ENCODE results near the gene ARL6IP5. TPM values are rescaled to one million over a fixed set of nuclear protein-coding genes. Genes with fewer than 3 reads are reported as not detected.
A peak's percentile ranks its signal among the peaks of the same experiment; 100 is the strongest.

ARL6IP5 gene
- polyA plus RNA-seq, 3 donors: 69.3 to 458 (median 430) TPM

DNA sequence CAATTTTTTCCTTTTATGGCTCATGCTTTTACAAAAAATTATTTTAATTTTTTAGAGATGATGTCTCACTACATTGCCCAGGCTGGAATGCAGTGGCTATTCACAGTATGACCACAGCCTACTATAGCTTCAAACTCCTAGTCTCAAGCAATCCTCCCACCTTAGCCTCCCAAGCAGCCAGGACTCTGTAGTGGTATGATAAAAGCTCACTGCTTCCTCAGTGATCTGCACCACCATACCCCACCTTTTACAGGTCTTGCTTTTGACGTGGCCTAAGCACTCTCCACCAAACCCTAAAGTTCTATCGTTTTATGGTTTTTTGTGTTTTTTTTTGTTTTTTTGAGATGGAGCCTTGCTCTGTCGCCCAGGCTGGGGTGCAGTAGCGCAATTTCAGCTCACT is 18.6 kb upstream of the ARL6IP5 start:
- peaks cover 75 to 97% of the 10 kb centered on the region in 2 donors for H3K36me3 ChIP-seq (replicated peaks in 1 of 2; ENCODE audit: control insufficient read depth in 1 of 2, insufficient read depth in 2 of 2, low read length in 2 of 2)
- H3K4me3 Mint-ChIP-seq: no peak overlapping the region
- TF ChIP-seq, protein P1, sequence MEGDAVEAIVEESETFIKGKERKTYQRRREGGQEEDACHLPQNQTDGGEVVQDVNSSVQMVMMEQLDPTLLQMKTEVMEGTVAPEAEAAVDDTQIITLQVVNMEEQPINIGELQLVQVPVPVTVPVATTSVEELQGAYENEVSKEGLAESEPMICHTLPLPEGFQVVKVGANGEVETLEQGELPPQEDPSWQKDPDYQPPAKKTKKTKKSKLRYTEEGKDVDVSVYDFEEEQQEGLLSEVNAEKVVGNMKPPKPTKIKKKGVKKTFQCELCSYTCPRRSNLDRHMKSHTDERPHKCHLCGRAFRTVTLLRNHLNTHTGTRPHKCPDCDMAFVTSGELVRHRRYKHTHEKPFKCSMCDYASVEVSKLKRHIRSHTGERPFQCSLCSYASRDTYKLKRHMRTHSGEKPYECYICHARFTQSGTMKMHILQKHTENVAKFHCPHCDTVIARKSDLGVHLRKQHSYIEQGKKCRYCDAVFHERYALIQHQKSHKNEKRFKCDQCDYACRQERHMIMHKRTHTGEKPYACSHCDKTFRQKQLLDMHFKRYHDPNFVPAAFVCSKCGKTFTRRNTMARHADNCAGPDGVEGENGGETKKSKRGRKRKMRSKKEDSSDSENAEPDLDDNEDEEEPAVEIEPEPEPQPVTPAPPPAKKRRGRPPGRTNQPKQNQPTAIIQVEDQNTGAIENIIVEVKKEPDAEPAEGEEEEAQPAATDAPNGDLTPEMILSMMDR (IDR thresholded peaks at IDR 0.05): no peak
- H3K27ac ChIP-seq (ENCODE audit: low read depth in 1 of 2, low read length in 2 of 2): no peak overlapping the region
- intact Hi-C loops (cut with micrococcal nuclease): no loop called here
- H3K4me2 ChIP-seq (replicated peaks; ENCODE audit: extremely low read depth, low read length, poor library complexity, severe bottlenecking): no peak overlapping the region
- no peaks in the 10 kb centered on the region for H3K27me3 Mint-ChIP-seq (ENCODE audit: low read depth in 3 of 3)
- no peaks in the 10 kb centered on the region for H3K4me1 ChIP-seq (ENCODE audit: control insufficient read depth in 1 of 2, insufficient read depth in 2 of 2, low read length in 2 of 2)
- H3K9ac ChIP-seq (ENCODE audit: insufficient read depth, low read length, poor library complexity, severe bottlenecking): no peak overlapping the region
- WGBS (ENCODE audit: insufficient coverage): no CpG with 5 or more reads among the region's 4 CpGs
- peaks cover 57 to 81% of the 10 kb centered on the region in 2 donors for H3K36me3 Mint-ChIP-seq
- H3K9me3 ChIP-seq (replicated peaks in 1 of 2; ENCODE audit: control insufficient read depth in 1 of 2, insufficient read depth in 1 of 2, low read length in 2 of 2): no peaks in the 10 kb centered on the region
- peak overlapping the region in 1 of 7 donors; percentile 12 for H3K27ac Mint-ChIP-seq
- peaks cover 56% of the 10 kb centered on the region for H4K20me1 ChIP-seq (ENCODE audit: insufficient read depth, low read length)
- no peaks in the 10 kb centered on the region for H3K4me1 Mint-ChIP-seq
- H3K27me3 ChIP-seq (ENCODE audit: control insufficient read depth in 2 of 2, insufficient read depth in 2 of 2, low read length in 2 of 2): no peaks in the 10 kb centered on the region
- H2AFZ ChIP-seq (ENCODE audit: insufficient read depth, low read depth, low read length, poor library complexity, severe bottlenecking): no peak overlapping the region
- no peak for DNase-seq
- peaks cover 30% of the 10 kb centered on the region for H3K79me2 ChIP-seq (ENCODE audit: insufficient read depth, low read length)
- H3K9me3 Mint-ChIP-seq: no peaks in the 10 kb centered on the region
- H3K4me3 ChIP-seq (replicated peaks in 1 of 3; ENCODE audit: low read depth in 2 of 3, low read length in 3 of 3): no peak overlapping the region

DNA sequence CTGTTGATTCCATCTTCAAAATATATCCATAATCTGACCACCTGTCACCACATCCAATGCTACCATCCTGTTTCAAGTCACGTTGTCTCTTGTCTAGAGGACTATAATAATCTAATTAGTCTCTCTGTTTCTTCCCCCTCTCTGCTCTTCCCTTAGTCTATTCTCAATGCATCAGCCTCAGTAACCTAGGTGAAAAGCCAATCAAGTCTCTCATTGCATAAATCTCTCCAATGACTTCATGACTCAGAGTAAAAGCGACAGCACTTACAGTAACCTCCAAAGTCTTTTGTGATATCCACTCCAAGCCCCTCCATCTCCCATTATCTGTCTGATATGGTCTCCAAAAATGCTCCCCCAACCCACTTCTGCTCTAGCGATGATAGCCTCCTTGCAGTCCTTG is 11.8 kb upstream of the ARL6IP5 start:
- no peak for DNase-seq
- no peaks in the 10 kb centered on the region for H3K27me3 ChIP-seq (ENCODE audit: control insufficient read depth in 2 of 2, insufficient read depth in 2 of 2, low read length in 2 of 2)
- peaks cover 57% of the 10 kb centered on the region for H4K20me1 ChIP-seq (ENCODE audit: insufficient read depth, low read length)
- Mint-ChIP-seq H3K4me3 (no peak overlapping the region), H3K36me3 (peaks cover 47 to 76% of the 10 kb centered on the region in 2 donors), H3K9me3 (no peaks in the 10 kb centered on the region), H3K27me3 (ENCODE audit: low read depth in 3 of 3) (peaks cover 0 to 1% (median 0%) of the 10 kb centered on the region in 3 donors), H3K4me1 (peaks cover 19% of the 10 kb centered on the region), H3K27ac (peak overlapping the region in 5 of 7 donors; percentile 20 to 41 (median 33))
- no peak overlapping the region for H3K4me3 ChIP-seq (replicated peaks in 1 of 3; ENCODE audit: low read depth in 2 of 3, low read length in 3 of 3)
- no peaks in the 10 kb centered on the region for H3K9me3 ChIP-seq (replicated peaks in 1 of 2; ENCODE audit: control insufficient read depth in 1 of 2, insufficient read depth in 1 of 2, low read length in 2 of 2)
- H3K4me2 ChIP-seq (replicated peaks; ENCODE audit: extremely low read depth, low read length, poor library complexity, severe bottlenecking): no peak overlapping the region
- TF ChIP-seq, protein P1 (IDR thresholded peaks at IDR 0.05): no peak
- H2AFZ ChIP-seq (ENCODE audit: insufficient read depth, low read depth, low read length, poor library complexity, severe bottlenecking): no peak overlapping the region
- H3K27ac ChIP-seq (ENCODE audit: low read depth in 1 of 2, low read length in 2 of 2): peak overlapping the region in 1 of 2 donors; percentile 49
- peaks cover 94% of the 10 kb centered on the region for H3K79me2 ChIP-seq (ENCODE audit: insufficient read depth, low read length)
- WGBS (ENCODE audit: insufficient coverage): 95% methylated on average over 3 of the region's 3 CpGs
- H3K4me1 ChIP-seq (ENCODE audit: control insufficient read depth in 1 of 2, insufficient read depth in 2 of 2, low read length in 2 of 2): peaks cover 8 to 19% of the 10 kb centered on the region in 2 donors
- no peak overlapping the region for H3K9ac ChIP-seq (ENCODE audit: insufficient read depth, low read length, poor library complexity, severe bottlenecking)
- intact Hi-C loops (cut with micrococcal nuclease): no loop called here
- H3K36me3 ChIP-seq (replicated peaks in 1 of 2; ENCODE audit: control insufficient read depth in 1 of 2, insufficient read depth in 2 of 2, low read length in 2 of 2): peaks cover 55 to 86% of the 10 kb centered on the region in 2 donors
